Cardiac muscle cell (in vitro differentiated cells and primary cell): ENCODE measurements around the gene CDKL5. TPM values are rescaled to one million over a fixed set of nuclear protein-coding genes. Genes with fewer than 3 reads are reported as not detected.

Source experiments
- DNase-seq, 2 donors: peaks; one replicate each; pipeline versions ENCODE4 v3.0.0 to v3.0.0-alpha.2; 2010 to 2017; ENCODE audit warnings: low read depth in 1 of 2, low spot score in 1 of 2
- H3K27ac ChIP-seq: fragments of 200-600 bp; sonication (generic); 2 replicates; pipeline ENCODE4 v1.5.1; 2016
- H3K27me3 ChIP-seq: fragments of 200-600 bp; sonication (generic); 2 replicates; pipeline ENCODE4 v1.6.0; 2016; ENCODE audit warnings: control low read depth
- H3K36me3 ChIP-seq: fragments of 200-600 bp; sonication (generic); 2 replicates; pipeline ENCODE4 v1.5.1; 2016; ENCODE audit warnings: control low read depth
- H3K4me1 ChIP-seq: fragments of 200-600 bp; sonication (generic); 2 replicates; pipeline ENCODE4 v1.8.1; 2017; ENCODE audit warnings: low read depth, mild to moderate bottlenecking, mixed run types
- H3K4me3 ChIP-seq: fragments of 200-600 bp; sonication (generic); 2 replicates; pipeline ENCODE4 v1.5.1; 2016; ENCODE audit warnings: mild to moderate bottlenecking
- H3K9me3 ChIP-seq: fragments of 200-600 bp; sonication (generic); 2 replicates; pipeline ENCODE4 v1.5.1; 2017; ENCODE audit warnings: low read depth, mild to moderate bottlenecking, control low read depth
- CTCF ChIP-seq: IDR thresholded peaks from 2 replicates; pipeline ENCODE4 v1.5.1; 2012; ENCODE audit warnings: low read depth, mild to moderate bottlenecking, low read length
- polyA plus RNA-seq: library from polyadenylated mRNA; unstranded; fragments of >200 nt; fragmentation: Nextera tagmentation; extraction: Ambion mirVana; gene quantifications from 2 replicates; pipeline ENCODE4 v1.2.1, GENCODE V29; 2016
- total RNA-seq: library from RNA; depleted of rRNA; stranded (reverse); fragments of >200 nt; gene quantifications from 2 replicates; pipeline ENCODE4 v1.2.3, GENCODE V29; 2016

Gene CDKL5
- total and polyA plus RNA-seq, 2 experiments from 2014 or later, result 2.7 to 12.9 TPM

- H3K9me3 ChIP-seq, result no peaks in the 10 kb centered on the region
- DNase-seq, result no peak
- no peaks in the 10 kb centered on the region for H3K36me3 ChIP-seq
- H3K4me1 ChIP-seq, result no peaks in the 10 kb centered on the region
- no peak overlapping the region for H3K27ac ChIP-seq
- no peak for TF ChIP-seq CTCF
- H3K4me3 ChIP-seq, result no peak overlapping the region
- H3K27me3 ChIP-seq, result no peaks in the 10 kb centered on the region
These were observed 217.8 kb downstream of the CDKL5 start for GRCh38 chrX:18643243-18643642.

GRCh38 chrX:18643853-18644252 lies 218.4 kb downstream of the CDKL5 start:
- H3K27me3 ChIP-seq, result no peaks in the 10 kb centered on the region
- DNase-seq, result no peak
- H3K9me3 ChIP-seq, result no peaks in the 10 kb centered on the region
- H3K27ac ChIP-seq, result no peak overlapping the region
- no peaks in the 10 kb centered on the region for H3K36me3 ChIP-seq
- TF ChIP-seq CTCF, result no peak
- H3K4me3 ChIP-seq, result no peak overlapping the region
- H3K4me1 ChIP-seq, result no peaks in the 10 kb centered on the region

- no peaks in the 10 kb centered on the region for H3K9me3 ChIP-seq
- H3K36me3 ChIP-seq, result no peaks in the 10 kb centered on the region
- H3K4me1 ChIP-seq, result peaks cover 6% of the 10 kb centered on the region
- H3K4me3 ChIP-seq, result no peak overlapping the region
- no peaks in the 10 kb centered on the region for H3K27me3 ChIP-seq
- no peak for TF ChIP-seq CTCF
- DNase-seq, result no peak
- no peak overlapping the region for H3K27ac ChIP-seq
These were observed 222.2 kb downstream of the CDKL5 start for GRCh38 chrX:18647621-18648020.

GRCh38 chrX:18649498-18649951 lies 224.1 kb downstream of the CDKL5 start:
- TF ChIP-seq CTCF, result no peak
- Histone ChIP-seq H3K27me3 (no peaks in the 10 kb centered on the region), H3K36me3 (no peaks in the 10 kb centered on the region), H3K9me3 (no peaks in the 10 kb centered on the region), H3K4me1 (peaks cover 6% of the 10 kb centered on the region), H3K27ac (no peak overlapping the region), H3K4me3 (no peak overlapping the region)
- peak in 1 of 2 donors; percentile 4 for DNase-seq

- no peak for TF ChIP-seq CTCF
- H3K4me3 ChIP-seq, result no peak overlapping the region
- no peak overlapping the region for H3K27ac ChIP-seq
- H3K4me1 ChIP-seq, result peaks cover 6% of the 10 kb centered on the region
- no peaks in the 10 kb centered on the region for H3K27me3 ChIP-seq
- H3K9me3 ChIP-seq, result no peaks in the 10 kb centered on the region
- H3K36me3 ChIP-seq, result no peaks in the 10 kb centered on the region
- DNase-seq, result no peak
These were observed 225.3 kb downstream of the CDKL5 start for GRCh38 chrX:18650662-18651061.

GRCh38 chrX:18652636-18653035 lies 227.2 kb downstream of the CDKL5 start:
- Histone ChIP-seq H3K27me3 (no peaks in the 10 kb centered on the region), H3K36me3 (no peaks in the 10 kb centered on the region), H3K4me3 (no peak overlapping the region), H3K27ac (no peak overlapping the region), H3K4me1 (peaks cover 6% of the 10 kb centered on the region), H3K9me3 (no peaks in the 10 kb centered on the region)
- no peak for TF ChIP-seq CTCF
- no peak for DNase-seq
